Activated T-cell treated with anti-CD3 and anti-CD28 coated beads for 24 hours (primary cell): ENCODE data around the gene ASB6.

ENCODE experiments used
- DNase-seq: peaks from one replicate; pipeline ENCODE4 v3.0.0-alpha.2; 2020; ENCODE audit warnings: low read depth

ASB6 gene

GRCh38 chr9:129626079-129626624, 15.8 kb downstream of the ASB6 start, which contains the start of gene NTMT1:
Gene NTMT1, plus strand, starts transcription at chr9:129626163. Its CDS starts 6,541 bp downstream, at chr9:129632704.
- DNase-seq: peak; percentile 91

DNA sequence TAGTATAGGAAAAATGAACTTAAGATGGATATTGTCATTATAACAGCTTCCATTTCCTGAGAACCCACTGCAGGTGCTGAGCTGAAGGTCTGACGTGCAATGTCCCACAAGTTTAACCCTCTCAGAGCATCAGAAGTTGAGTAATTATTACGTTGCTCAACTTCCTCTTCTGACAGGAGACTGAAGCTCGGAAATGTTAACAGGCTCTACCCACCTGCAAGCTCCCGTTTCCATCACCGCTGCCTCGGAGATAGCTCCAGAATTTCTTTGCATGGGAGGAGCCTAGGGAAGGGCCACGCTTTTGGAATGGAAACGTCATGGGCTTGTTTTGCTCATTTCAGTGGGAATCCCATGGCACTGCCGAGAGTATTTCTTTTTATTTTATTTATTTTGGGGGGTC, 17.0 kb downstream of the ASB6 start:
- no peak for DNase-seq

DNA sequence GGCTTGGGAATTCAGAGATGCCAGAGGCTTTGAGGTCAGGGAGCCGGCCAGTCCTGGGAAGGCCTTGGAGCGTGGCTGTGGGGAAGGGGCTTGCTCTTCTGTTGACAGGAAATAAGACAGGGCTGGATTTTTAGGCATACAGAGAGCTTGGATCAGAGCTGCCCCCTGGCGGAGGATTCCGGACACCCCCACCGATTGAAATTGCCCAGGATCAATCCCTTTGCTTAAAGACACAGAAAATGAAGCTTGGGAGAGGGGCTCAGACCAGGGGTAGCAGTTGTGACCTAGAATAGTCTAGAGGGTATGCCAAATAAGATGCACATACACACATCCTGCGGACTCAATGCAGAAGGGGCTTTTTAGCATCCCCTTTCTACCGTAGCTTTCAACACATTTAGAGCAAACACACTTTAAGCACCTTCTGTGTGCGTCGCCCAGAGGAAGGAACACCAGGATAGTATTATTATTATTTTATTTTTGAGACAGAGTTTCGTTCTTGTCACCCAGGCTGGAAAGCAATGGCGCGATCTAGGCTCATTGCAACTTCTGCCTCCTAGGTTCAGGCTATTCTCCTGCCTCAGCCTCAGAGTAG, 17.7 kb downstream of the ASB6 start:
- DNase-seq: peak; percentile 62

GRCh38 chr9:129623331-129623730, 18.6 kb downstream of the ASB6 start:
- no peak for DNase-seq

- no peak for DNase-seq
These were observed 21.2 kb downstream of the ASB6 start, which contains the start of gene C9orf50 for GRCh38 chr9:129620669-129621295. Gene C9orf50, minus strand, starts transcription at chr9:129621101. Its CDS starts 527 bp downstream, at chr9:129620574.

DNA sequence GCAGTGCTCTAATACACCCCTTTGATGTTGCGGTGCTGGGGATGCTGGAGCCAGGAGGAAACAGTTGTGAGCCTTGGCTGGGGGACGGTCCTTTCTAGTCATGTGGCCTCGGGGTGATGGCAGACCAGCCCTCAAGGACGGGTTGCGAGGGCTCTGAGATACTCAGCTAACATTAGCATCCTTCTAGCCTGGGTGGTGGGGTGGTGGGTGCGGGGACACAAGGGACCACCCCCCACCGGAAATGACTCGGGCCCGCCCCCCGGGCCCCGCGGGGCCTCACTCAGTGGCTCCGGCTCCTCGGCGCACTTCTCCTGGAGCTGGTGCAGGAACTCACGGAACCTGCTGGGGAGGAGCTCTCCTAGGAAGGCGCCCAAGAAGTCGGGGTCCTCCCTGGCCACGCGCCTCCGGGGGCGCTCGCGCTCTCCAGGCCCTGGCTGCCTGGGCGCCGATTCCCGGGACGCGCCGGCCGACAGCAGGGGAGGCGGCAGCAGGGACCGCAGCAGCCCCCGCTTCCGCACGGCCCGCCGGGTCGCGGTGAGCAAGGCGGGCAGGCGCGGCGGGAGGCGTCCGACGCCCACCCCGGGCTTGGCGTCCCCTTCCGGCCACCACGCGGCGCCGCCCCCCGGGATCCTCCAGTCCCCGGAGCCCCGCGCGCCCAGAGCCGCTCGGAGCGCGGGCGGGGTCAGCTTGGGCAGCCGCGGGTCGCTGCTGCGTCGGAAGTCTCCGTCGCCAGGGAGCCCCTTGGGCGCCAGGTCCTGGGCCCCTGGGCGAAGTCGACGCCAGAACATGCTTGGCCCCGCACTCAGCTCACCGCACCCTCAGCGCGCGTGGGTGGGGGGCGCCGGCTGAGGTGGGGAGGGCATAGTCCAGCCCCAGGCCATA, 21.9 kb downstream of the ASB6 start:
- DNase-seq: no peak

DNA sequence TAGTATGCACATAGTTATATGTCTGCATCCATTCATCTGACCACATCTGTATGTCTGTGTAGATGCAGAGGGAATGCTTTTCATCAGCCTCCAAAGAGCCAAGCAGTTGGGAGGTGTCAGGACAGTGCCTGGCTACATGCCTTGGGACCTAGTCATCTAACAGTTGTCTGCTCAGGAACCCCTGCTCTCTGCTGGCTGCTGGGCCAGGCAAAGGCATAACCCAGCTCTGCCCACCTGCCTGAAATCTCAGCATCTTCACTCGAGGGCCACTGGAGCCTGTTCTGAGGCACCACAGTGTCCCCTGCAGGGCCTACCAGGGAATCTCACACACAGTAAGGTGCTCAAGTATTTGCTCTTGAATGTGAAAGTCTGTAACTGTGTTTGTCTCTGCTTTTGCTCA, 24.8 kb downstream of the ASB6 start:
- no peak for DNase-seq

GRCh38 chr9:129615407-129616285, 26.3 kb downstream of the ASB6 start:
- DNase-seq: no peak

- DNase-seq: no peak
These were observed 27.0 kb downstream of the ASB6 start for GRCh38 chr9:129614932-129615331.

DNA sequence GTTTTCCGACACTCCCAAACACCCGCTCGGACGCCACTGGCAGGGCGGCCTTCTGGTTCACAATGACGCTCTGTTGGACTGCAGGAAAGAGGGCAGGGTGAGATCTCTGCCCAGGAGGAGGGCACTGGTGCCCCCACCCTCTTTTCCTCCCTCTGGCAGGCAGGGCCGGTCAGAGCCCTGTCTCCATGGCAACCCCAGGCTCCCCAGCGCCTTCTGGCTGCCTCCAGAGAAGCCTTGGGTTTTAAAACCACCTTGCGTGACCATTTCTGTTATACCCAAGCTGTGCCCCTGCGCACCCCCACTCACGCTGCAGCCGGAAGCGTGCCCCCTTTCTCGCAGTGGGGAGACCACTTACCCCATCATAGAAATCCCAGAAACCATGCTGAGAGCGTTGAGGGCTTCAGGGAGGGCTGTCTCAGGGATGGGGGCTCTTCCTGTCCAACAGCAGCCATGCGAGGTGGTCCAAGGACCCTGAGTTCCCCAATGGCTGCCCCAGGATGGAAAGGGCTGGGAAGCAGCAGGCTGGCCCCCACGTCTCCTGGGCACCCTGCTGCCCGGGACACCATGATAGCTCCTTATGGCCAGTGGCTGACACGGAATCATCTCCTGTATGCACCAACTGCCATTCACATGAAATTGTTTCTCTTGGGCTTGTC, 28.3 kb downstream of the ASB6 start:
- DNase-seq: no peak

- no peak for DNase-seq
These were observed 29.0 kb downstream of the ASB6 start for GRCh38 chr9:129612815-129613519.

- no peak for DNase-seq
These were observed 29.8 kb downstream of the ASB6 start for GRCh38 chr9:129612123-129612522.

- DNase-seq: no peak
These were observed 30.6 kb downstream of the ASB6 start for GRCh38 chr9:129611307-129611800.

DNA sequence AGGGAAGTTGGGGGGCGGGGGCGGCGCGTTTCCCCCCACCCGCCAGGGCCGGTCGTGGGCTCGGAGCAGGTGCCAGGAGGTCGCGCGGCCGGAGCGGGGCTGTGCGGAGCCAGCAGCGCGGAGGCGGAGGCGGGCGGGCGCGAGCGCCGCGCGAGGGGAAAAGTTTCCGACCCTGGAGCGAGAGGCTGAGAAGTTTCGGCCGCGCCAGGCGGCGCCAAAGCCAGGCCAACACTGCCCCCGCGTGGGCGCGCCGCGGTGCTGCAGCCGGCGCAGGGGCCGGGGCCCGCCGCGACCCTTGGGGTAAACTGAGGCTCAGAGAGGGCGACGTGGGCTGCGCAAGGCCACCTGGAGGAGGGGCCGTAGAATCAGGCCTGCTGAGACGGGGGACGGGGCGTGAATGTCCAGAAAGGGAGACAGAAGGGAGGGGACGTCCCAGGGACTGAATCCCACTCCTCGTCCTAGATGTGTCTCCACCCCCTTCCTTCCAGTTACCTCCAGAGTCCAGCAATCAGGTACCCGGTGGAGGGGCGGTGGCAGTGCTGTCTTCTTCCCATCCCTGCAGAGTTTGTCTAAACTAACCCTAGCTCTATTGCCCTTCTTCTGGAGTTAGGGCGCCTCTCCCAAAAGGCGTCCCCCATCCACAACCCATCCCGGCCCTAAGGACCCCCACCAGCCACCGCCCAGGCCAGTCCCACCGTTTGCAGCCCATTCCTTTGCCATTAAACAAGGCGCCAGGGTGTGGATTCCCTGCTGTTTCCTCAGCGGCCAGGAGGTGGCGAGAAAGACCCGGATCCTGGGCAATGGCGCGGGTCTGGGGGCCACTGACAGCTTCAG, 31.3 kb downstream of the ASB6 start:
- peak; percentile 57 for DNase-seq

- DNase-seq: no peak
These were observed 31.8 kb downstream of the ASB6 start for GRCh38 chr9:129610213-129610472.

- DNase-seq: no peak
These were observed 32.3 kb downstream of the ASB6 start for GRCh38 chr9:129609486-129610212.

DNA sequence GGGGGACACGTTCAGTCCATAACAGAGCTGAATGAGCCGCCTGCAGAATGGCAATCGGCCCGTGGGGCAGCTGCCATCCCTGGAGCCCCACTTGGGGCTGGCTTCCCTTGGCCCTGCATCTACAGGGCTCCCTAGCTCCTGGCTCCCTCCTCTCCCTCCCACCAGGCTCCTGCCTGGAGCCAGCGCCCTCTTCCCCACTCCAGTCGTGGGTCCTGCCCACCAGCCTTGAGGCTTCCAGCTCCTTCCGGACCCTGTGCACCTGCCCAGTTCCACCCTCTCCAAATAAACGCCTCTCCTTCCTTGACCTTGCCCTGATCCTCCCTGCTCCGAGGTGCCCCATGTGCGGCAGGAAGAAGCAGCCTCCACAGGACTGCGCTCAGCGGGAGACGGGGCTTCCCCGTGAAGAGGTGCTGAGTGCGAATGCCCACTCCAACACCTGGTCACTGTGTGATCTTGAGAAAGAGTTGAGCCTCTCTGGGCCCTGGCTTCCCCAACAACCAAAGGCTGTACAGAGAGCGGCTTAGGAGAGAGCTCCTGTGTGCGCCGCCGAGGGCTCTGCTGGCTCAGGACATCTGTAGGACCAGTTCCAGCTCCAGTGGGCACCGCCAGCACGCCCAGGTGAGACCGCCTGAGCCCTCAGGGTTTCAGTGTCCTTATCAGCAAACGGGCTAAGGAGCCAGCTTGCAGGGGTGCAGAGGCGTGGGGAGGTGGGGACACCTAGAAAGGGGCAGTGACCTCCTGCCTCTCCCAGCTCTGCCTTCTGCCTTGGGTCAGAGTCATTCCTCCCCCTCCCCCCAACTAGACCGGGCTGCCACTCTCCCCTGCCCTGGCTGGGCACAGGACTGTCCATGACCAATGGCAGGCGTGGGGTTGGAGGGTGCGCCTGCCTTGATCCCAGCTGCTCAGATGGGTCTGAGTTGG, 33.1 kb downstream of the ASB6 start:
- no peak for DNase-seq

GRCh38 chr9:129607027-129607387, 34.9 kb downstream of the ASB6 start:
- DNase-seq: no peak
